Activated CD8-positive, alpha-beta memory T cell treated with anti-CD3 and anti-CD28 coated beads, Interleukin-2, amount 50 U/mL, for 48 hours (primary cell): ENCODE measurements around the gene STK17B.

Source experiments
- DNase-seq: peaks from one replicate; pipeline ENCODE4 v3.0.0-alpha.2; 2020

STK17B gene

GRCh38 chr2:196153480-196153879 is 17.9 kb downstream of the STK17B start:
- no peak for DNase-seq

GRCh38 chr2:196149948-196150347 is 21.4 kb downstream of the STK17B start:
- DNase-seq, result no peak

- no peak for DNase-seq
Observed at GRCh38 chr2:196148736-196149135, 22.6 kb downstream of the STK17B start.

GRCh38 chr2:196145256-196145655 is 26.1 kb downstream of the STK17B start:
- no peak for DNase-seq

GRCh38 chr2:196144513-196145126 is 26.8 kb downstream of the STK17B start:
- DNase-seq, result no peak

- DNase-seq, result no peak
Observed at GRCh38 chr2:196143730-196144131, 27.6 kb downstream of the STK17B start.

- no peak for DNase-seq
Observed at GRCh38 chr2:196142825-196143224, 28.6 kb downstream of the STK17B start.

- DNase-seq, result no peak
Observed at GRCh38 chr2:196140213-196140612, 31.2 kb downstream of the STK17B start.

GRCh38 chr2:196137271-196137670 is 34.1 kb downstream of the STK17B start:
- no peak for DNase-seq

GRCh38 chr2:196136151-196136550 is 35.2 kb downstream of the STK17B start:
- no peak for DNase-seq

- DNase-seq, result peak; percentile 77
Observed at GRCh38 chr2:196131949-196132925, 39.1 kb downstream of the STK17B start.

GRCh38 chr2:196131384-196131937 is 39.9 kb downstream of the STK17B start:
- DNase-seq, result peak; percentile 83

- DNase-seq, result peak; percentile 62
Observed at GRCh38 chr2:196130039-196130825, 41.1 kb downstream of the STK17B start.

- DNase-seq, result no peak
Observed at GRCh38 chr2:196128749-196129148, 42.6 kb downstream of the STK17B start.

- DNase-seq, result no peak
Observed at GRCh38 chr2:196125596-196125995, 45.8 kb downstream of the STK17B start.

- no peak for DNase-seq
Observed at GRCh38 chr2:196123679-196124373, 47.6 kb downstream of the STK17B start.

GRCh38 chr2:196119926-196120325 is 51.5 kb downstream of the STK17B start:
- DNase-seq, result no peak

GRCh38 chr2:196117214-196117705 is 54.1 kb downstream of the STK17B start:
- no peak for DNase-seq

GRCh38 chr2:196113061-196113974 is 58.1 kb downstream of the STK17B start:
- no peak for DNase-seq

- no peak for DNase-seq
Observed at GRCh38 chr2:196112418-196113034, 58.9 kb downstream of the STK17B start.

- DNase-seq, result no peak
Observed at GRCh38 chr2:196108604-196109003, 62.8 kb downstream of the STK17B start.
